Right atrium auricular region (tissue), 2 donors: ENCODE measurements around the gene PTX3. TPM values are rescaled to one million over a fixed set of nuclear protein-coding genes. Genes with fewer than 3 reads are reported as not detected.

Experiments
- DNase-seq: peaks from one replicate; pipeline ENCODE4 v3.0.0-alpha.2; 2019; ENCODE audit warnings: low spot score
- H3K27ac ChIP-seq, 2 donors: fragments of 200-600 bp; sonication (generic); 1 replicate in 1 of 2; 2 replicates in 1 of 2; pipeline ENCODE4 v1.5.1; 2016 to 2019
- H3K27me3 ChIP-seq, 2 donors: fragments of 200-600 bp; sonication (generic); one replicate each; pipeline versions ENCODE4 v1.5.1 to v1.6.0; 2017 to 2019
- H3K36me3 ChIP-seq: fragments of 200-600 bp; sonication (generic); one replicate; pipeline ENCODE4 v1.5.1; 2016
- H3K4me1 ChIP-seq, 2 donors: fragments of 200-600 bp; sonication (generic); one replicate each; pipeline versions ENCODE4 v1.5.1 to v1.6.0; 2017 to 2019
- H3K4me3 ChIP-seq, 2 donors: fragments of 200-600 bp; sonication (generic); 1 replicate in 1 of 2; 2 replicates in 1 of 2; pipeline ENCODE4 v1.5.1; 2017 to 2019; ENCODE audit warnings: mild to moderate bottlenecking in 1 of 2, moderate library complexity in 1 of 2
- H3K9me3 ChIP-seq, 2 donors: fragments of 200-600 bp; sonication (generic); one replicate each; pipeline ENCODE4 v1.5.1; 2019
- CTCF ChIP-seq, 2 donors: fragments of 200-600 bp; sonication (generic); IDR thresholded peaks; one replicate each; pipeline ENCODE4 v1.5.1; 2019; ENCODE audit warnings: antibody characterized with exemption in 2 of 2
- total RNA-seq, 2 donors: library from RNA; depleted of rRNA; stranded (reverse); fragments of >200 nt; gene quantifications; one replicate each; pipeline ENCODE4 v1.1.0, GENCODE V29; 2016

PTX3 gene
- total RNA-seq, 2 donors from 2014 or later = 0.59 to 2.6 TPM

GRCh38 chr3:157467200-157467599 lies 30.6 kb downstream of the PTX3 start:
- H3K4me1 ChIP-seq = no peaks in the 10 kb centered on the region
- TF ChIP-seq CTCF (IDR thresholded peaks at IDR 0.05) = no peak
- no peak overlapping the region for H3K27ac ChIP-seq
- H3K9me3 ChIP-seq = no peaks in the 10 kb centered on the region
- DNase-seq = no peak
- no peaks in the 10 kb centered on the region for H3K27me3 ChIP-seq
- H3K36me3 ChIP-seq = no peaks in the 10 kb centered on the region
- H3K4me3 ChIP-seq = no peak overlapping the region

- Histone ChIP-seq H3K36me3 (no peaks in the 10 kb centered on the region), H3K27me3 (no peaks in the 10 kb centered on the region), H3K27ac (no peak overlapping the region), H3K4me1 (no peaks in the 10 kb centered on the region), H3K9me3 (no peaks in the 10 kb centered on the region), H3K4me3 (no peak overlapping the region)
- no peak for DNase-seq
- no peak for TF ChIP-seq CTCF (IDR thresholded peaks at IDR 0.05)
Measured at GRCh38 chr3:157469561-157470294, 33.1 kb downstream of the PTX3 start.

GRCh38 chr3:157471064-157471463 lies 34.4 kb downstream of the PTX3 start:
- TF ChIP-seq CTCF (IDR thresholded peaks at IDR 0.05) = no peak
- H3K4me1 ChIP-seq = no peaks in the 10 kb centered on the region
- H3K27ac ChIP-seq = no peak overlapping the region
- H3K9me3 ChIP-seq = no peaks in the 10 kb centered on the region
- no peaks in the 10 kb centered on the region for H3K27me3 ChIP-seq
- no peak overlapping the region for H3K4me3 ChIP-seq
- no peaks in the 10 kb centered on the region for H3K36me3 ChIP-seq
- DNase-seq = no peak

DNA sequence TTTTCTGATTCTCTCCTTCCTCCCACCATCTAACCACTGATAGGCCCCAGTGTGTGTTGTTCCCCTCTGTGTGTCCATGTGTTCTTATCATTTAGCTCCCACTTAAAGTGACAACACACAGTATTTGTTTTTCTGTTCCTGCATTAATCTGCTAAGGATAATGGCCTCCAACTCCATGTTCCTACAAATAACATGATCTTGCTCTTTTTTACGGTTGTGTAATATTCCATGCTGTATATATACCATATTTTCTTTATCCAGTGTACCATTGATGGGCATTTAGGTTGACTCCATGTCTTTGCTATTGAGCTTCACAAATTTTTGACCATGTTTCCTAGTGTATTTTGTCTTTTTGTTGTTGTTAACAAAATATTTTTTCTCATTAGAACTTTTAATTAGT lies 36.0 kb downstream of the PTX3 start:
- Histone ChIP-seq H3K27ac (no peak overlapping the region), H3K4me3 (no peak overlapping the region), H3K9me3 (no peaks in the 10 kb centered on the region), H3K27me3 (no peaks in the 10 kb centered on the region), H3K4me1 (no peaks in the 10 kb centered on the region), H3K36me3 (no peaks in the 10 kb centered on the region)
- DNase-seq = no peak
- no peak for TF ChIP-seq CTCF (IDR thresholded peaks at IDR 0.05)

DNA sequence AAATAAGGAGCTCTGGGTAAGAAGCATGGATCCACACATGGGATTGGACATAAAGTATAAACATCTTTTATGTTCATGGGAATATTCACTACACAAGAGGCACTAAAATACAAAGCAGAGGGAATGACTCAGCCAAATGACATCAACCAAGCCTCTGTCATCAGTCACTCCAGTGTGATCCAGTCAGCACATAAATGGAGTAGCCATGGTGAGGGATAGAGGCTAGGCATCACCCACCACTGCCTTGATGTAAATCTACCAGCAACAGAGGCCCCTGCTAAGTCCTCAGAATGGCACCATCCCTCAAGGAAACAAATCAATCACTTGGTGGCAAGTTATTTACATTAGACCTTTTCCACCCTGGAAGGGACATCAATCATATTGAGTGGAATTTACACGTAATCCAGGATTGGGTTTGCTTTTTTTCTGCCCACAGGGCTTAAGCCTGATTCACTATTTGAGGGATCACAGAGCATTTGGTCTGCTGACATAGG lies 39.3 kb downstream of the PTX3 start:
- Histone ChIP-seq H3K27me3 (no peaks in the 10 kb centered on the region), H3K36me3 (no peaks in the 10 kb centered on the region), H3K9me3 (no peaks in the 10 kb centered on the region), H3K27ac (no peak overlapping the region), H3K4me1 (no peaks in the 10 kb centered on the region), H3K4me3 (no peak overlapping the region)
- no peak for DNase-seq
- TF ChIP-seq CTCF (IDR thresholded peaks at IDR 0.05) = no peak

DNA sequence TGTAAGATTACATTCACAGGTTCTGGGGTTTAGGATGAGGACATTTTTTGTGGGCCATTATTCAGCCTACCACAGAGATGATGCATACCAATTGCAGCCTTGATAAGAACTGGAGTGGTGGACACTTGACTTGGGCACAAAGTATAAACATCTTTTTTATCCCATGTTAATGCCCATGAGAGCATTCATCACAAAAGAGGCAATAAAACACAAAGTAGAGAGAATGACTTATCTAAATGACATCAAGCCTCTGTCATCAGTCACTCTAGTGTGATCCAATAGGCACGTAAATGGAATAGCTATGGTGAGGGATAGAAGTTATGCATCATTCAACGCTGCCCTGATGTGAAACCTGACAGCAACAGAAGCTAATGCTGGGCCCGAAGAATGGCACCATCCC lies 40.8 kb downstream of the PTX3 start:
- no peak for TF ChIP-seq CTCF (IDR thresholded peaks at IDR 0.05)
- no peaks in the 10 kb centered on the region for H3K9me3 ChIP-seq
- no peak overlapping the region for H3K4me3 ChIP-seq
- H3K27me3 ChIP-seq = no peaks in the 10 kb centered on the region
- no peak overlapping the region for H3K27ac ChIP-seq
- H3K36me3 ChIP-seq = no peaks in the 10 kb centered on the region
- no peaks in the 10 kb centered on the region for H3K4me1 ChIP-seq
- DNase-seq = no peak
